ENCODE measurements around the gene SLC2A1. TPM values are rescaled to one million over a fixed set of nuclear protein-coding genes. Genes with fewer than 3 reads are reported as not detected.
A peak's percentile ranks its signal among the peaks of the same experiment; 100 is the strongest.

SLC2A1 gene
- total and polyA plus RNA-seq, 8 donors, result 1.2 to 39.8 (median 18.3) TPM

GRCh38 chr1:42888013-42888633 is 70.5 kb downstream of the SLC2A1 start:
- Histone ChIP-seq H3K36me3 (no peaks in the 10 kb centered on the region), H3K9me3 (no peaks in the 10 kb centered on the region), H3K27me3 (peaks cover 0 to 13% (median 0%) of the 10 kb centered on the region in 3 donors), H3K4me3 (no peak overlapping the region), H3K4me1 (no peaks in the 10 kb centered on the region), H3K27ac (no peak overlapping the region)
- no peak for DNase-seq
- WGBS, 5 donors, result 84 to 91% (median 90%) methylated on average over 20 to 31 of the region's 31 CpGs
- intact Hi-C loops (cut with DNase I; ENCODE audit: low total_unique reads), result no loop called here
- no peak for TF ChIP-seq EP300 (IDR thresholded peaks at IDR 0.05)
- TF ChIP-seq POLR2A (IDR thresholded peaks at IDR 0.05), result no peak
- TF ChIP-seq POLR2AphosphoS5 (IDR thresholded peaks at IDR 0.05), result no peak
- TF ChIP-seq CTCF (IDR thresholded peaks at IDR 0.05), result no peak

DNA sequence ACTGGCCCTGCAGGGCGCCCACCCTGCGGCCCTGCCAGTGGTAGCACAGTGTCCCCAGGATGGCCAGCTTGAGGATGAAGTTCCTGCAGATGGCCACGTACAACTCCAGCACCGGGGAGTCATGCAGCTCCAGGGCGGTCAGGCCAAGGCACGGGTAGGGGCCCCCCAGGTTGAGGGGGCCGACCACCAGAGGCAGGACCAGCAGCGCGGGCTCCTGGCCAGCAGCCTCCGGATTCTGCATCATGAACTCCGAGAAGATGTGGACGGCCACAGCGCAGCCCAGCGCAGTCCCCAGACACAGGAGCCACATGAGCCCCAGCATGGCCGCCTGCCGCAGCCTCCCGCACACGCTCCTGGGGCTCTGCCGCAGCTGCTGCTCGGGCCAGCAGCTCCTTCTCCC is 71.3 kb downstream of the SLC2A1 start:
- no peak overlapping the region for H3K4me3 ChIP-seq
- WGBS, 5 donors, result 76 to 97% (median 91%) methylated on average over 3 to 20 of the region's 20 CpGs
- no peaks in the 10 kb centered on the region for H3K9me3 ChIP-seq
- H3K27me3 ChIP-seq, result peaks cover 0 to 13% (median 0%) of the 10 kb centered on the region in 3 donors
- H3K4me1 ChIP-seq, result no peaks in the 10 kb centered on the region
- no peak overlapping the region for H3K27ac ChIP-seq
- intact Hi-C loops (cut with DNase I; ENCODE audit: low total_unique reads), result no loop called here
- no peaks in the 10 kb centered on the region for H3K36me3 ChIP-seq
- TF ChIP-seq EP300 (IDR thresholded peaks at IDR 0.05), result no peak
- no peak for TF ChIP-seq CTCF (IDR thresholded peaks at IDR 0.05)
- no peak for TF ChIP-seq POLR2A (IDR thresholded peaks at IDR 0.05)
- TF ChIP-seq POLR2AphosphoS5 (IDR thresholded peaks at IDR 0.05), result no peak
- DNase-seq, result no peak

GRCh38 chr1:42886800-42887199 is 71.9 kb downstream of the SLC2A1 start:
- Histone ChIP-seq H3K9me3 (no peaks in the 10 kb centered on the region), H3K4me1 (no peaks in the 10 kb centered on the region), H3K27ac (no peak overlapping the region), H3K36me3 (no peaks in the 10 kb centered on the region), H3K4me3 (no peak overlapping the region), H3K27me3 (peaks cover 0 to 13% (median 0%) of the 10 kb centered on the region in 3 donors)
- TF ChIP-seq EP300 (IDR thresholded peaks at IDR 0.05) (no peak), POLR2AphosphoS5 (IDR thresholded peaks at IDR 0.05) (no peak), CTCF (IDR thresholded peaks at IDR 0.05) (no peak), POLR2A (IDR thresholded peaks at IDR 0.05) (no peak)
- peak in 1 of 2 donors; percentile 33 for DNase-seq
- intact Hi-C loops (cut with DNase I; ENCODE audit: low total_unique reads), result no loop called here
- 73 to 80% (median 74%) methylated on average over 17 to 21 of the region's 21 CpGs for WGBS, 5 donors

GRCh38 chr1:42886046-42886739 is 72.5 kb downstream of the SLC2A1 start:
- WGBS, 5 donors, result 77 to 85% (median 83%) methylated on average over 16 of the region's 16 CpGs
- intact Hi-C loops (cut with DNase I; ENCODE audit: low total_unique reads), result no loop called here
- TF ChIP-seq POLR2A (IDR thresholded peaks at IDR 0.05) (no peak), POLR2AphosphoS5 (IDR thresholded peaks at IDR 0.05) (no peak), CTCF (IDR thresholded peaks at IDR 0.05) (no peak), EP300 (IDR thresholded peaks at IDR 0.05) (no peak)
- Histone ChIP-seq H3K4me1 (no peaks in the 10 kb centered on the region), H3K27me3 (peaks cover 0 to 13% (median 0%) of the 10 kb centered on the region in 3 donors), H3K4me3 (no peak overlapping the region), H3K9me3 (no peaks in the 10 kb centered on the region), H3K27ac (no peak overlapping the region), H3K36me3 (no peaks in the 10 kb centered on the region)
- DNase-seq, result no peak

Measured in stomach (tissue), 9 donors.